ENCODE results near the gene DGCR6L. TPM values are rescaled to one million over a fixed set of nuclear protein-coding genes. Genes with fewer than 3 reads are reported as not detected.
"Not testable (repeated sequence)": the region's sequence is repeated elsewhere in the genome, so short reads cannot be mapped to it uniquely, and the experiment has no call there.

The DGCR6L gene
- total RNA-seq, 1 donor from 2014 or later = 55.7 TPM

GRCh38 chr22:20277936-20278635 lies 41.8 kb downstream of the DGCR6L start:
- DNase-seq (ENCODE audit: low read depth) = not testable (repeated sequence)

GRCh38 chr22:20276468-20276867 lies 43.4 kb downstream of the DGCR6L start:
- no peak for DNase-seq (ENCODE audit: low read depth)

- no peak for DNase-seq (ENCODE audit: low read depth)
Measured at GRCh38 chr22:20275836-20276235, 44.0 kb downstream of the DGCR6L start.

- DNase-seq (ENCODE audit: low read depth) = not testable (repeated sequence)
Measured at GRCh38 chr22:20275325-20275724, 44.5 kb downstream of the DGCR6L start.

- not testable (repeated sequence) for DNase-seq (ENCODE audit: low read depth)
Measured at GRCh38 chr22:20274374-20274773, 45.5 kb downstream of the DGCR6L start.

GRCh38 chr22:20273758-20274181 lies 46.1 kb downstream of the DGCR6L start:
- DNase-seq (ENCODE audit: low read depth) = peak; percentile 40

- no peak for DNase-seq (ENCODE audit: low read depth)
Measured at GRCh38 chr22:20272700-20273099, 47.2 kb downstream of the DGCR6L start.

- DNase-seq (ENCODE audit: low read depth) = no peak
Measured at GRCh38 chr22:20272174-20272573, 47.7 kb downstream of the DGCR6L start.

GRCh38 chr22:20271114-20271994 lies 48.5 kb downstream of the DGCR6L start:
- peak; percentile 95 for DNase-seq (ENCODE audit: low read depth)

- DNase-seq (ENCODE audit: low read depth) = peak; percentile 73
Measured at GRCh38 chr22:20270190-20271113, 49.4 kb downstream of the DGCR6L start.

- not testable (repeated sequence) for DNase-seq (ENCODE audit: low read depth)
Measured at GRCh38 chr22:20269673-20270072, 50.2 kb downstream of the DGCR6L start.

GRCh38 chr22:20269201-20269600 lies 50.7 kb downstream of the DGCR6L start:
- not testable (repeated sequence) for DNase-seq (ENCODE audit: low read depth)

GRCh38 chr22:20268279-20269012 lies 51.4 kb downstream of the DGCR6L start, which contains the start of gene RTN4R:
RTN4R (minus strand) TSS chr22:20268318; CDS start chr22:20268092, 226 bp downstream.
- DNase-seq (ENCODE audit: low read depth) = peak; percentile 64

GRCh38 chr22:20267441-20268278 lies 52.2 kb downstream of the DGCR6L start:
- no peak for DNase-seq (ENCODE audit: low read depth)

- not testable (repeated sequence) for DNase-seq (ENCODE audit: low read depth)
Measured at GRCh38 chr22:20266667-20267440, 53.0 kb downstream of the DGCR6L start.

- DNase-seq (ENCODE audit: low read depth) = not testable (repeated sequence)
Measured at GRCh38 chr22:20265772-20266666, 53.8 kb downstream of the DGCR6L start.

- DNase-seq (ENCODE audit: low read depth) = no peak
Measured at GRCh38 chr22:20264614-20265452, 55.0 kb downstream of the DGCR6L start.

Measured in myocyte (in vitro differentiated cells).